K562 (cell line): ENCODE data around the gene SVIL. TPM values are rescaled to one million over a fixed set of nuclear protein-coding genes. Genes with fewer than 3 reads are reported as not detected.

Experiments used
- ATAC-seq: fragments of 200-7000 bp; cut with Tn5 transposase; 3 replicates; pipeline ENCODE4 v1.9.1; 2020; ENCODE audit warnings: moderate library complexity
- BruUV-seq: library from RNA; stranded (reverse); fragments of 400-500 nt; replicated peaks from 2 replicates; lab custom pipeline; 2021; lab: Mats Ljungman, UMichigan
- CTCF ChIA-PET: fragments of 300-600 bp; formaldehyde crosslinking; extraction: SDS; loops from one replicate; lab custom pipeline; 2021; ENCODE audit warnings: low intra/inter-chr PET ratio; lab: Yijun Ruan, JAX
- POLR2A ChIA-PET: fragments of 300-600, 350-650 bp; sonication (Branson Sonifier 250); formaldehyde crosslinking; extraction: SDS; loops from one replicate; lab custom pipeline; 2021; ENCODE audit warnings: antibody characterized with exemption, inconsistent platforms; lab: Yijun Ruan, JAX
- DNase-seq, 4 experiments: peaks; one replicate each; pipeline versions ENCODE4 v3.0.0 to v3.0.0-alpha.2; 2011 to 2018; ENCODE audit warnings: low spot score in 3 of 4, mixed read lengths in 3 of 4; ENCODE audit errors: extremely low read depth in 1 of 4
- FAIRE-seq: peaks from 2 replicates; lab custom pipeline; 2011; peaks lifted over from hg19 to GRCh38; lab: Jason Lieb, UNC
- H2AFZ ChIP-seq: 2 replicates; pipeline ENCODE4 v1.6.0; 2011; ENCODE audit warnings: low read depth, low read length, control low read depth, inconsistent platforms
- H3K27ac ChIP-seq: fragments of 200-600 bp; 3 replicates; pipeline ENCODE4 v1.8.0; 2011; ENCODE audit warnings: low read depth, mild to moderate bottlenecking, control low read depth, inconsistent platforms, low read length, moderate library complexity, mixed read lengths; ENCODE audit errors: extremely low read depth
- H3K27me3 ChIP-seq, 2 experiments: fragments of 300-600 bp in 1 of 2; 2 replicates in 1 of 2; 3 replicates in 1 of 2; pipeline versions ENCODE4 v1.6.0 to v1.8.0; 2011; ENCODE audit warnings: inconsistent platforms in 2 of 2, low read length in 2 of 2, mild to moderate bottlenecking in 1 of 2, mixed read lengths in 1 of 2, moderate library complexity in 1 of 2; ENCODE audit not compliant: control insufficient read depth in 2 of 2, insufficient read depth in 2 of 2
- H3K36me3 ChIP-seq: fragments of 300-600 bp; 3 replicates; pipeline ENCODE4 v1.8.0; 2011; ENCODE audit warnings: mild to moderate bottlenecking, low read length, inconsistent platforms; ENCODE audit not compliant: control insufficient read depth, insufficient read depth
- H3K4me1 ChIP-seq, 2 experiments: fragments of 200-600 bp in 1 of 2; replicated peaks in 1 of 2; 2 replicates in 1 of 2; 3 replicates in 1 of 2; pipeline versions ENCODE4 v1.5.1 to v1.8.0; 2011; ENCODE audit warnings: inconsistent platforms in 2 of 2, low read length in 2 of 2, mild to moderate bottlenecking in 1 of 2, mixed read lengths in 1 of 2, moderate library complexity in 1 of 2; ENCODE audit not compliant: control insufficient read depth in 2 of 2, insufficient read depth in 2 of 2
- H3K4me2 ChIP-seq: 2 replicates; pipeline ENCODE4 v1.6.1; 2011; ENCODE audit warnings: low read length, control low read depth, inconsistent platforms, mixed read lengths; ENCODE audit not compliant: insufficient read depth
- H3K4me3 ChIP-seq: fragments of 200-600 bp; sonication (generic), shearing (Covaris generic); 2 replicates; pipeline ENCODE4 v1.5.1; 2016; ENCODE audit warnings: control low read depth, inconsistent platforms
- H3K79me2 ChIP-seq: fragments of 200-600 bp; 3 replicates; pipeline ENCODE4 v1.8.0; 2011; ENCODE audit warnings: low read length, inconsistent platforms; ENCODE audit not compliant: control insufficient read depth, insufficient read depth
- H3K9ac ChIP-seq, 2 experiments: 2 replicates each; pipeline versions ENCODE4 v1.6.0 to v1.6.1; 2011; ENCODE audit warnings: low read depth in 2 of 2, low read length in 2 of 2, control low read depth in 1 of 2, inconsistent platforms in 1 of 2, mild to moderate bottlenecking in 1 of 2, mixed read lengths in 1 of 2; ENCODE audit not compliant: insufficient read depth in 1 of 2
- H3K9me1 ChIP-seq: one replicate; pipeline ENCODE4 v1.6.0; 2011; ENCODE audit warnings: inconsistent platforms, mild to moderate bottlenecking, low read length, moderate library complexity; ENCODE audit not compliant: control insufficient read depth, insufficient read depth
- H3K9me3 ChIP-seq: replicated peaks from 2 replicates; pipeline ENCODE4 v1.5.1; 2011; ENCODE audit warnings: low read depth, low read length, inconsistent platforms; ENCODE audit not compliant: control insufficient read depth, insufficient read depth
- H4K20me1 ChIP-seq: replicated peaks from 2 replicates; pipeline ENCODE4 v1.6.1; 2011; ENCODE audit warnings: low read length, inconsistent platforms, mixed read lengths; ENCODE audit not compliant: control insufficient read depth, insufficient read depth
- BHLHE40 ChIP-seq: IDR thresholded peaks from 2 replicates; pipeline ENCODE4 v1.6.1; 2011; ENCODE audit warnings: low read length, improper control_type of control experiment
- DDX20 ChIP-seq: fragments of 450-650 bp; IDR thresholded peaks from 2 replicates; pipeline ENCODE4 v1.6.1; 2016; ENCODE audit warnings: missing genetic modification characterization, low read depth, mild to moderate bottlenecking, missing compliant biosample characterization, moderate library complexity
- MBD1 ChIP-seq: fragments of 250-450 bp; sonication (Bioruptor Pico); IDR thresholded peaks from 2 replicates; pipeline ENCODE4 v1.8.0; 2022; ENCODE audit warnings: inconsistent platforms
- NKRF ChIP-seq: fragments of 450-650 bp; IDR thresholded peaks from 2 replicates; pipeline ENCODE4 v1.6.1; 2016; ENCODE audit warnings: borderline replicate concordance
- PATZ1 ChIP-seq: fragments of 250-450 bp; sonication (Bioruptor Pico); IDR thresholded peaks from 2 replicates; pipeline ENCODE4 v1.5.0; 2020; ENCODE audit warnings: mild to moderate bottlenecking, borderline replicate concordance
- PRMT5 ChIP-seq: sonication (generic); formaldehyde crosslinking; IDR thresholded peaks from 2 replicates; pipeline ENCODE4 v1.5.0; 2020; ENCODE audit warnings: missing genetic modification reagents
- ZBTB17 ChIP-seq: fragments of 450-650 bp; formaldehyde crosslinking; IDR thresholded peaks from 2 replicates; pipeline ENCODE4 v1.4.0; 2020; ENCODE audit warnings: mild to moderate bottlenecking
- ZNF175 ChIP-seq: fragments of 200-800 bp; sonication (Bioruptor generic); IDR thresholded peaks from 2 replicates; pipeline ENCODE4 v1.6.1; 2016; ENCODE audit warnings: low read depth, mild to moderate bottlenecking, missing genetic modification characterization, missing compliant biosample characterization
- ZNF707 ChIP-seq: fragments of 250-450 bp; sonication (Bioruptor Pico); conservative IDR thresholded peaks from 2 replicates; pipeline ENCODE4 v1.8.0; 2022; ENCODE audit warnings: inconsistent platforms, mild to moderate bottlenecking, moderate library complexity
- WGBS: fragments of 100-300 bp; shearing (Covaris generic); methylation state at CpG from one replicate; pipeline ENCODE4 v1.1.6; 2016; ENCODE audit warnings: low coverage, mixed read lengths; ENCODE audit not compliant: insufficient coverage; ENCODE audit errors: missing lambda C conversion rate; 5-methylcytosine and 5-hydroxymethylcytosine counted together
- in situ Hi-C: fragments of 300-500 bp; cut with MboI; formaldehyde crosslinking; loops from 4 replicates; pipeline ENCODE4 v1.15.0; 2018; ENCODE audit warnings: inconsistent platforms, mixed read lengths
- intact Hi-C: fragments of 100-400 bp; cut with micrococcal nuclease; formaldehyde crosslinking; loops from 2 replicates; pipeline ENCODE4 v1.14.2; 2022
- polyA plus RNA-seq, 8 experiments: library from polyadenylated mRNA; depleted of rRNA in 4 of 8; stranded (reverse) in 5 of 8; unstranded in 3 of 8; fragments of >200 nt; fragmentation: Nextera tagmentation in 2 of 8; fragmentation: Illumina TruSeq in 1 of 8; extraction: Ambion mirVana in 2 of 8; extraction: Trizol in 1 of 8; gene quantifications; 2 replicates each; pipeline versions ENCODE4 v1.2.1 to v1.2.3, GENCODE V29; 2011 to 2014; ENCODE audit warnings: inconsistent platforms in 1 of 8, missing spikeins in 1 of 8
- total RNA-seq, 7 experiments: library from RNA; depleted of rRNA in 6 of 7; stranded (reverse); fragments of >200 nt in 6 of 7; fragmentation: Illumina TruSeq in 2 of 7; extraction: Trizol in 2 of 7; gene quantifications; 2 replicates each; pipeline versions ENCODE4 v1.2.1 to v1.2.3, GENCODE V29; 2011 to 2021; ENCODE audit warnings: low replicate concordance in 1 of 7

Gene SVIL
- total and polyA plus RNA-seq, 9 of the 15 experiments (the other 6 are each of a cell fraction or from before 2014, with no cell fraction given) = under 0.01 to 0.18 (median 0.05) TPM; not detected in 3

- H4K20me1 ChIP-seq = no peaks in the 10 kb centered on the region; the same call in 1 of the 2 replicates
- no peak overlapping the region for H3K27ac ChIP-seq
- intact Hi-C loops = no loop called here
- no peak for TF ChIP-seq ZBTB17 (CRISPR knock-in tag)
- TF ChIP-seq DDX20 (tag) = no peak
- no peak for TF ChIP-seq ZNF707 (CRISPR knock-in tag)
- TF ChIP-seq PRMT5 = no peak
- TF ChIP-seq ZNF175 = no peak
- no peak for TF ChIP-seq PATZ1
- no peak for TF ChIP-seq MBD1 (CRISPR knock-in tag)
- no peak for TF ChIP-seq BHLHE40
- no peak for TF ChIP-seq NKRF
- TF ChIP-seq, all 486 proteins: peak for 0
- no peak overlapping the region for H2AFZ ChIP-seq
- peaks cover 15 to 17% of the 10 kb centered on the region in 2 experiments for H3K27me3 ChIP-seq
- in situ Hi-C loops = no loop called here
- no peak overlapping the region for H3K4me3 ChIP-seq
- H3K4me2 ChIP-seq = no peak overlapping the region
- no peak overlapping the region for H3K9ac ChIP-seq
- CTCF ChIA-PET = no interaction called here
- no peaks in the 10 kb centered on the region for H3K79me2 ChIP-seq
- 0% methylated on average over 4 of the region's 4 CpGs for WGBS
- FAIRE-seq (no peak), DNase-seq (no peak), ATAC-seq (no peak)
- H3K4me1 ChIP-seq = no peaks in the 10 kb centered on the region; a peak in 1 of 5 replicates
- H3K9me3 ChIP-seq = no peaks in the 10 kb centered on the region
- H3K9me1 ChIP-seq = no peaks in the 10 kb centered on the region
- H3K36me3 ChIP-seq = no peaks in the 10 kb centered on the region
- POLR2A ChIA-PET = interaction anchor here (0.6 kb wide), 1 partner anchor 419 kb away, joined by 3 read pairs; no protein-coding TSS in a partner anchor
- no TSS peak for BruUV-seq
These were observed 74.8 kb downstream of the SVIL start for GRCh38 chr10:29559996-29560395.
